CD4-positive, alpha-beta T cell treated with Interleukin-21 for 1 hour (primary cell): ENCODE measurements around the gene PPP2R2C.

ENCODE experiments used
- DNase-seq: peaks from one replicate; pipeline ENCODE4 v3.0.0-alpha.2; 2020

PPP2R2C gene

DNA sequence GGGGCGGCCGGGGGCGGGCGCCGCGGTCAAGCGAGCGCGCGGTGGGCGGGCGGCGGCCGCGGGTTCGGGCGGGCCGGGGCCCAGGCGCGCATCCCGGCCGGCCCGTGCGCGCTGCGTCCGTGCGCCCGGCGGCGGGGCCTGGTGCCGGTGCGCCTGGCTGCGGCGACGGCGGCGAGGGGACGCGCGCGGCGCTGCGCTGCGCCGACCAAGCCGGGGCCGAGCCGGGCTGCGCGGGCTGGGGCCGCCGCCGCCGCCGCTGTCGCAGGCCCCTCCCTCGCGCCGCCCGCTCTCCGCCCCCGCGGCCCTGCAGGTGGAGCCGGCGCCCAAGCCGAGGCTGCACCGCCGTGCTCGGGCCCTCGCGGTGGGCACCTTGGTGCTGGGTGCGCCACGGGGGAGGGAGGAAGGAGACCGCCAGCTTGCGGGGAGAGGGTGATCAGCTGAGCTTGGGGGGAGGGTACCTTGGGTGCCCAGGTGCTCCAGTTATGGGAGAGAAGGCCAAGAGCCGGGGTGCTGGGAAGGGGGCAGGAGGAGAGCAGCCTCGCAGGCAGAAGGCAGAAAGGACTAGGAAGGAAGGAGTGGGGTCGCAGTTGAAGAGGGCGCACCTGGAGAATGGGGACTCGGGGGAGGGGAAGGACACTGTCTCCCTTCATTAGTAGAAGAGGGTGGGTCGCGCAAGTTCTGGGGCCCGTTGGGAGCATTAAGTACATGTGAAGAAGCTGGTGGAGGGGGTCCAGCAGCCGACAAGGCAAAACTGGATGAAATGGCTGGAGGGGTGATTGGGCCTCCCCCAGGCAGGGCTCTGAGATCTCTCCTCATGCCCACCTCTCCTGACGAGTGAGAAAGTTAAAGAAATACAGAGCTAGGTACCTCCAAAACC is at the start of gene PPP2R2C:
Gene PPP2R2C (minus strand): TSS at position 228 of the 877 bp plus-strand sequence. CDS start 385 bp downstream, outside the sequence.
- no peak for DNase-seq

DNA sequence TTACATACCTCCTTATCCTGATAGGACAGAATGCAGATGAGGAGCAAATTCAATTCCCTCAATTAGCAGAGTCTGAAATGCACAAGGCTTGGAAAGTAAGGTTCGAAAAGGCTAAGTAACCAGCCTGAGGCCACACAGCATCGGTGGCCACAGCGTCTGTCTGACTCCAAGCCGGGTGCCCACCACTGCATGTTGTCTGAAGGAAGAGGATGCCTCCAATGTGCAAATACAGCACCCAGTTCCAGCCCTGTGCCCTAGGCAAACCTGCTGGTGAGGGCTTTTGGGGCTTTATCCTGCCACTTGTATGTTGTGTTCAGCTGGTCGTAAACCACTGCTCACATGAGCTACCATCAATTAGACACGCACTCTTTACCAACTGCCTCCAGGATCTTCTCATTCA is 48.6 kb upstream of the PPP2R2C start:
- DNase-seq = no peak

DNA sequence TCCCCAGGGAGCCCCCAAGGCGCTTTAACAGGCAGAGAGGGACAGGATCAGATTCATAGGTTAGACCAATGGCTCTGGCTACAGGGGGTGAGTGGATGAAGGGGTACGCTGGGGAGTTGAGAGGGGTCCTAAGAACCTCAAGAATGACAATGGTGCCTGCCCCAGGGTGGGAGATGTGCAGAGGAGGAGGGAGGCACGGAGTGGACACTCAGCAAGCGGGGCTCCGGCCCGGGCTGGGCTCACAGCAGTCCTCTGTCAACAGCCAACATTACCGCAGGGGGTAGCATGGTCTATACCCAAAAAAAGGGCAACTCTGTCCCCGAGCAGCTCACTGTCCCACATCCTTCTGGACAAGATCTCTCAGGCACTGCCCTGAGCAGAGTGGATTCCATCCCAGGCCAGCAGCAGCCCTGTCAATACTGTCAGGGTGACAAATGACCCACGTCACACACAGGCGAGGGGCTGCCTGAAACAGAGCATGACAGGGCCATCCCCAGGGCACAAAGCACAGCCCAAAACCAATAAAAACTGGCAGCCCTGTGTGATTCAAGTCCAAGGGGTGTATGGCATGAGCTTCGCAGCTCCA is 47.7 kb upstream of the PPP2R2C start:
- no peak for DNase-seq

GRCh38 chr4:6517171-6517570 is 44.8 kb upstream of the PPP2R2C start:
- no peak for DNase-seq

DNA sequence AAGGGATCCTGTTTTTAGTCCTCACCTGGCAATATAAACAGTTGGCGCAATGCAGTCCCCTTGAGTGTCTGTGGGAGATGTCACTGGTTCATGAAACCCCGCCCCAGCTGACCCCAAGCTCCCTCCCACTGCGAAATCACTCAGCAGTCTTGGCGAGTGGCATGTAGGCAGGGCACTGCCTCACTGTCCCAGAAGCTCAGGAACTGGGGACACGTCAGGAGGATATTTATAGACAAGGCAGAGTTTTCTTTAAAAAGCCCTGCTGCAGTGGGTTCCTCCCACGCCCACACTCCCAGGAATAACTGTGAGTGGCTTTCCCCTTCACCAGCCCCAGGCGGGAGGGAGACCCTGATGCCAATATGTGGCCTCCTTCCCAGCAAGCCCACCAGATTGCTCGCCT is 44.3 kb upstream of the PPP2R2C start:
- no peak for DNase-seq

DNA sequence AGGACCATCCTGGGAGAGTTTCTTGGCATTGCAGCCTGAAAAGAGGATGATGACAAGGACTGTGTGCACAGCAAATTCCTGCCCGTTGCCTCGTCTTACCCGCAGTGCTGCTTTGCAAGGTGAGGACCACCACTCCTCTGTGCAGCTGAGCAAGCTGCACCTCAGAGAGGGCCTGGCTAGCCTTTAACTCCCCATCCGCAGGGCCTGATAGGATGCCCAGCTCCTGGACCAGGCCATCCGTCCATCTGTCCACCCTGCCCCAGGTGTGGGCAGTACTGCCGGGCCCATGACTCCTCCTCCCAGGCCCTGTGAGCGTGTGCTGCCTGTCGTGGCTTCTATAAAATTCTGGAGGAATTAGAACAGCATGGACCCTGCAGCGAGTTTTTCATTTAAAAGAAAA is 43.9 kb upstream of the PPP2R2C start:
- no peak for DNase-seq

DNA sequence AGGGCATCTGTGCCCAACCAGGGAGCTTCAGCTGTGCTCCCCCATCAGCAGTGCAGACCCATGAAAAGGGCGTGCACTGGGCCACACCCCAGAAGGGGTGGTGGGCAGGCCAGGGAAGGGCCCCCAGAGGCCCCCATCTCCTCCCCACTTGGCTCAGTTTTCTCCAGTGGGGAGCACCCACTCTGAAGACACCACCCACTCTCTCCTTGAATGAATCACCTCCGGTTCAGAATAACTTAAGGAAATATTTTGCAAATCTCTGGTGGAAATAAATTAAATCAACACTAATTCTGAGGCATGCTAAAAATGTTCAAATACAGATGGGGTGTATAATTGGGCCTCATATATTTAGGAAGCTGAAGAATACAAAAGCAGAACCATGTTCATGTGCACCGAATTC is 41.3 kb upstream of the PPP2R2C start:
- no peak for DNase-seq

- DNase-seq = no peak
Observed at GRCh38 chr4:6509587-6509986, 37.2 kb upstream of the PPP2R2C start.

DNA sequence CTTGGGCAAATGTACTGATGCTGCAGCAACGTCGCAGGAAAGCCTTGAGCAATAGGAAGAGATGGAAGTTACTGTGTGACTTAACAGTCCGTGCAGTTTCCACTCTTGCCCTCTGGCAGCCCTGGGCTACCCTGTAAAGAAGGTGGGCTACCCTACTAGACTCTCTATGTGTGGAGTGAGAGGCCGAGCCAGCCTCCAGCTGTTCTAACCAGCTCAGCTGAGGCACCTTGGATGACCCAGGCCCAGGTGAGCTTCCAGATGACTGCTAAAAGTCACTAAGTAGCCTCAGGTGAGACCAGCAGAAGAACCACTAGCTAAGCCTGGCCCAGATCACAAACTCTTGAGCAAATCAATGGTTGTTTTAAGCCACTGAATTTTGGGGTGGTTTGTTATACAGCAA is 34.9 kb upstream of the PPP2R2C start:
- DNase-seq = no peak

- no peak for DNase-seq
Observed at GRCh38 chr4:6506616-6507140, 34.3 kb upstream of the PPP2R2C start.

- no peak for DNase-seq
Observed at GRCh38 chr4:6504900-6505496, 32.6 kb upstream of the PPP2R2C start.

DNA sequence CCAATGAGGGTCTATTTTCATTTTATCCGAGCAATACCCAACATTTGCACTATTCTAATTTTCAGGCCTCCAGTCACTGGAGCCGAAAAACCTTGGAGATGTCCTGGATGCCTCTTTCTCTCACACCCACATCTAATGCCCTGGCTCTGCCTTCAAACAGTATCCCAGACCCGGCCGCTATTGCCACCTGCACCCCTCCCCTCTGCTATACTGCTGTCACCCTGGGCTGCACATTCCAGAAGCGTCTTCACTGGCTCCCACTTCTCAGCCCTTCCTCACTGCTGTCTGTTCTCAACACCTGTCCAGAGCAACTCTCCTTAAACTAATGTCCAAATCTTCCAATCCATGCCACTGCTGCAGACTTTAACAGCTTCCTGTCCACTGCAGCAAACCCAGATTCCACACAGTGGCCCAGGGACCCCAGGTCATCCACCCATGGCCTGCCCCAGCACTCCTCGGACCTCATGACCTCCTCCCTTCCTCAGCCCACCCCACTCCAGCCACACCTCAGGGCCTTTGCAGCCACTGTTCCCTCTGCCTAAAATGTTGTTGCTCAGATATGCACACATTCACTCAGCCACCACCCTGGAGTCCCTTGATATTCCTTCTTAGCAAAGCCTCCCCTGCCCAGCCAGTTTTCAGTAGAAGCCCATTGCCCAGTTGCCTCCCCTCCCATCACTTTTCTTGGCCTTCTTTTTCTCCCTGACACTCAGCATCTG is 30.5 kb upstream of the PPP2R2C start:
- no peak for DNase-seq

DNA sequence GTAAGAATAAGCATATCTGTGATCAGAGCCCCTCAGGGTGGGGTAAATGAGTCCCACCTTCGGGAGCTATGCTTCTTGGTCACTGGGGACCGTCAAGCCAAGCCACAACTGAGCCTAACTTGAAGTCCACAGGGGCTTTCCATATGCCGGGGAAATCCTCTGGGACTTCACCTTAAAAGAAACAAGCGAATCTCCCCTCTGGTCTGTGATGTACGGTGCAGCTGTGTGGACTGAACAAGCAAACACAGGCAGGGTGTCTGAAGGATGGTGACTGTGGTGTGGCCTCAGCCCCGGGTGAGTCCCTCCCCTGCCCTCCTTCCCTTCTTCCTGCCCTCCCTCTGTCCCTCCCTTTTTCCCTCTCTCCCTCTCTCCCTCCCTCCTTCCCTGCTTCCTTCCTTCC is 29.7 kb upstream of the PPP2R2C start:
- DNase-seq = no peak

GRCh38 chr4:6501171-6501570 is 28.8 kb upstream of the PPP2R2C start:
- DNase-seq = no peak

DNA sequence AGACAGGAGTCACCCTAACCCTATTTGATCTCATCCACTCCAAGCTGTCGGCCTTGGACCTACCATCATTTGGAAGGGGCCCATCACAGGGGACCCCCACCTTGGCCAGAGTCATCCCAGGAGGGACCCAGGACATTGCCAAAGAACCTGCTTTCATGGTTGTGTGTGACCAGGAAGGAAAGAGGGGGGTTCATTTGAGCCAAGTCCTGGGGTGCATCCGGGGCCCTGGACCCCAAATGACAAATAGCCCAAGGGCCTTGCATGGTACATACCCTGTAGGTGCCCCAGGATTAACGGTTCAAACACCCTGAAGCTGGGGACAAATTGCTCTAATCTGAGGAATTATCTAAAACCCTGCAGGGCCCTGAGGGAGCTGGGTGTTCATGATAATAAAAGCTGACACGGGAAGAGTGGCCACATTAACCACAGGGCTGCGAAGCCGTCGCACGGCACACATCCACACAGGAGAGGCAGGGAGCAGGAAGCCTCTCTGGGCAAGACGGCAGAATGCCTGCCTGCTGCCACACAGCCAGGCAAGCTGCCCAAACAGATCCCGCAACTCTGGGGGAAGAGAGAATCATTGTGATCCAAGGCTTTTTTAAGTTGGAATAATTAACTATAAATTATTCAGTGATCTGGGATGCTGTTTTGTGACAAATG is 28.2 kb upstream of the PPP2R2C start:
- no peak for DNase-seq

DNA sequence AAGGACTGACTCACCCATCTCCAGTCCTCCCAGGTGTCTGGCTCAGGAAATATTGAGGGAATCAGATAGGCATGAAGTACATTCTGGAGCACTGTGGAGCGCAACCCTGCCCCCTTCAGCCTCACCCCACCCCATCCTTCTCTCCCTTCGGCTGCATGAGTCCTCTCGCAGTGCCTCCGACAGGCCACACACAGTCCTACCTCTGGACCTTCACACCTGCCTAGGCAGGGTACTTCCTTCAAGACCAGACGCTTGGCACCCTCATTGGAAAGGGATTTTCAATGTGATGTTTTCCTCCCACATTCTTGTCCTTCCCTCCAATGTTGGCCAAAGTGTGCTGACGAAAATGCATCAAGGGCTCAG is 26.8 kb upstream of the PPP2R2C start:
- DNase-seq = no peak

DNA sequence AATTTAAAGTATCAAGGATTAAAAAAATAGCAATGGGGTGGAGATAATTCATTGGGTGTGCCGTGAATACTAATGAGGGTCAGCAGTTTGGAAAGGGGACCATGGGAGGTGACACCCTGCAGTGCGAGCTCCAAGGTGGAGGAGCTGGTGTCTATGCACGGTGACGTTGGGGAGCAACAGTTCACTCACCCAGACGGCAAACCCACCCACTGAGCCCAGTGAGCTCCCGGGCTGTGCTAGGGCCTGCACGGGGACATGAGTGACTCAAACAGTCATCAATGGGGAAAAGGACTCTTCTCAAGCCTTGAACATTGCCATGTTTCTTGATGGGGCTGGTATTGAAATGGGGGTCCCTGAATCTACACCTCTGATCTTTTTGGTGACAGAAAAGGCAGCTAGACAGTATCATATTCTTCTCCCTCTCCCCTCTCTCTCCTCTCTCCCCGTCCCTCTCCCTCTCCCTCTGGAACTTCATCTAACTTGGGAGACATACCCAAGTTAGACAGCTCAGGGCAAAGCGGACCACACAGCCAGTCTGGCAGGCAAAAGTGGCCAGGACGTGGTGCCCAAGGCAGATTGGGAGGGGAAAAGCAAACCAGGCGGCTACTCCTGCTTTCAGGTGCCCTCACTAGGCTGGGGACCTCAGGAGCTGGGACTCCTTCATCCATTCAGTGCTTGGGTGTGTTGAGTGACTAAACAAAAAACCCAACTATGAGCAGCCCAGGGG is 26.3 kb upstream of the PPP2R2C start:
- DNase-seq = no peak

GRCh38 chr4:6497796-6498195 is 25.4 kb upstream of the PPP2R2C start:
- DNase-seq = no peak

DNA sequence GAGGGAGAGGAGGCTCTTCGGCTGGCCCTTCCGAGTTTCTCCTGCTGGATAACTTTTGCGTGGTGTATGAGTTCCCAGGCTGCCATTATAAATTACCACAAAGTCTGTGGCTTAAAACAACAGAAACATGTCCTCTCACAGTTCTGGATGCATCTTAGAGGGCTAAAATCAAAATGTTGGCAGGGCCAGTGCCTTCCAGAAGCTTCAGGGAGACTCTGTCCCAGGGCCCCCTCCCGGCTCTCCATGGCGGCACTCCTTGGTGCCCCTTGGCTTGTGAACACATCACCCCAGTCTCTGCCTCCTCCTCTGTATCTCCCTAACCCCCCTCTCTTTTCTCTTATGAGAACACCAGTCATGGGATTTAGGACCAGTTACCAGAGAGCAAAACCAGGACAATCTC is 23.3 kb upstream of the PPP2R2C start:
- no peak for DNase-seq

DNA sequence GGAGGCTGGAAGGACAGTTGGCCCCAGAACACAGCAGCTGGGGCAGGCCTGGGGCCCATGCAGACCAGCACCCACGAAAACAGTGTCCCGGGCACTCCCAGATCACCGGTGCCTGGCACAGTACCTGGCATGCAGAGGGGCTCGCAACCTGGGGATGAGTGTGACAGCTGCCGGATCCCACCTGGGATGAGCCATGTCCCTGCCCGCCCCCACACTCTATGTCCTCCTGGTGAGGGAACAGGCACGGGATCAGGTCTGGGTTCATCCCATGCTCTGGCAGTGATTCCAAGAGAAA is 22.8 kb upstream of the PPP2R2C start:
- no peak for DNase-seq

- no peak for DNase-seq
Observed at GRCh38 chr4:6494431-6495295, 22.2 kb upstream of the PPP2R2C start.
